ENCODE measurements around the gene VPS37B. TPM values are rescaled to one million over a fixed set of nuclear protein-coding genes. Genes with fewer than 3 reads are reported as not detected.

The VPS37B gene
- polyA plus RNA-seq, 1 of the 3 experiments (the other 2 are of a cell fraction): 41.1 TPM

DNA sequence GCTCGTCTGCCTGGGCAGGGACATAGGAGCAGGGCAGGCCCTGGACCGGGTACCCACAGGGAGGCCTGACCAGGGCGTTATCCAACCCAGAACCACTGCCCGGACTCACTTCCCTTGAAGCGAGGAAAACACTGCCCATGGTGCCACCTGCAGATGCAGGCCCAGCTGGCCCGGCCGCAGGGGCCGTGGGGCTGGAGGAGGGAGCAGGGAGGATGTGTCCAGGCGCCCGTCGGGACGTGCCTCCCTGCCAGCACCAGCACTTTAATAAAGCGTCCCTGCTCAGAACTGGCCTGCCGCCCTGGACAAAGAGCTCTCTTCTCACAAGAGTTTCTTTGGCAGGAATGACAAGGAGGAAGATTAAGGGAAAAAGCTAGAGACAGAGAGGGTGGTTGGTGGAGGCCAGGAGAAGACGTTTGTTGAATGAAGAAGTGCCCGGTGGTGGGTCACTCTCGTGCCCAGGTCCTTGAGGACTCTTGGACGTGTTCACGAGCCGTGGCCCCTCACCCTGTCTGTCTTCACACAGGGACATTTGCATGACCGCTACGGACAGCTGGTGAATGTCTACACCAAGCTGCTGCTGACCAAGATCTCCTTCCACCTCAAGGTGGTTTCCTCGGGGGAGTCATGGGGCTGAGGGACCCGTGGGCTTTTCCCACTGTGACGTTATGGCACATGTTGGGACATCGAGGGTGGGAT lies 46.4 kb downstream of the VPS37B start:
- no peaks in the 10 kb centered on the region for H3K9me2 ChIP-seq
- 91% methylated on average over 21 of the region's 26 CpGs for WGBS (ENCODE audit: low lambda C conversion rate)
- H3K4me3 ChIP-seq (ENCODE audit: low read depth in 2 of 2, low read length in 1 of 2): no peak overlapping the region
- no peaks in the 10 kb centered on the region for H3K36me3 ChIP-seq (replicated peaks in 1 of 2; ENCODE audit: control insufficient read depth in 1 of 2, insufficient read depth in 2 of 2, low read length in 1 of 2)
- H3K9me3 ChIP-seq: no peaks in the 10 kb centered on the region
- H3K4me2 ChIP-seq: no peak overlapping the region
- no peak overlapping the region for H2AFZ ChIP-seq (ENCODE audit: low read depth)
- H3K79me2 ChIP-seq (ENCODE audit: insufficient read depth): no peaks in the 10 kb centered on the region
- no peak overlapping the region for H3K9ac ChIP-seq
- H3K4me1 ChIP-seq (ENCODE audit: control insufficient read depth in 1 of 2, insufficient read depth in 2 of 2, low read depth in 1 of 2, low read length in 1 of 2): peaks cover 10 to 41% of the 10 kb centered on the region in 2 experiments; a peak in 2 of 4 replicates
- H3F3A ChIP-seq (replicated peaks; ENCODE audit: insufficient read depth): peaks cover 9% of the 10 kb centered on the region
- H3K27me3 ChIP-seq (ENCODE audit: insufficient read depth): no peaks in the 10 kb centered on the region
- H3K27ac ChIP-seq (ENCODE audit: low read depth in 2 of 2, low read length in 1 of 2): no peak overlapping the region; a peak in 1 of 4 replicates
- POLR2A ChIA-PET: interaction anchor here (0.5 kb wide), 1 partner anchor 680 kb away, joined by 5 read pairs; no protein-coding TSS in a partner anchor
- no peaks in the 10 kb centered on the region for H4K20me1 ChIP-seq (ENCODE audit: insufficient read depth)
- CTCF ChIA-PET: interaction anchor here (1.8 to 6.5 kb wide), 2 partner anchors 11 to 103 kb away, joined by 5 to 45 read pairs; no protein-coding TSS in a partner anchor
- DNase-seq: no peak
- TF ChIP-seq JUND (IDR thresholded peaks at IDR 0.05): no peak
- no peak for TF ChIP-seq RCOR1 (IDR thresholded peaks at IDR 0.05; ENCODE audit: low read length)
- TF ChIP-seq RFX5 (IDR thresholded peaks at IDR 0.05; ENCODE audit: low read length): no peak
- TF ChIP-seq FOXM1 (IDR thresholded peaks at IDR 0.05; ENCODE audit: low read depth): no peak
- no peak for TF ChIP-seq MAX (IDR thresholded peaks at IDR 0.05; ENCODE audit: low read depth)
- no peak for TF ChIP-seq EP300 (IDR thresholded peaks at IDR 0.05; ENCODE audit: borderline replicate concordance in 1 of 2, low read depth in 1 of 2, low read length in 1 of 2)
- no peak for TF ChIP-seq NRF1 (IDR thresholded peaks at IDR 0.05; ENCODE audit: low read depth, low read length)
- TF ChIP-seq, protein P1, sequence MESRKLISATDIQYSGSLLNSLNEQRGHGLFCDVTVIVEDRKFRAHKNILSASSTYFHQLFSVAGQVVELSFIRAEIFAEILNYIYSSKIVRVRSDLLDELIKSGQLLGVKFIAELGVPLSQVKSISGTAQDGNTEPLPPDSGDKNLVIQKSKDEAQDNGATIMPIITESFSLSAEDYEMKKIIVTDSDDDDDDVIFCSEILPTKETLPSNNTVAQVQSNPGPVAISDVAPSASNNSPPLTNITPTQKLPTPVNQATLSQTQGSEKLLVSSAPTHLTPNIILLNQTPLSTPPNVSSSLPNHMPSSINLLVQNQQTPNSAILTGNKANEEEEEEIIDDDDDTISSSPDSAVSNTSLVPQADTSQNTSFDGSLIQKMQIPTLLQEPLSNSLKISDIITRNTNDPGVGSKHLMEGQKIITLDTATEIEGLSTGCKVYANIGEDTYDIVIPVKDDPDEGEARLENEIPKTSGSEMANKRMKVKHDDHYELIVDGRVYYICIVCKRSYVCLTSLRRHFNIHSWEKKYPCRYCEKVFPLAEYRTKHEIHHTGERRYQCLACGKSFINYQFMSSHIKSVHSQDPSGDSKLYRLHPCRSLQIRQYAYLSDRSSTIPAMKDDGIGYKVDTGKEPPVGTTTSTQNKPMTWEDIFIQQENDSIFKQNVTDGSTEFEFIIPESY (IDR thresholded peaks at IDR 0.05; ENCODE audit: borderline replicate concordance, low read depth): no peak
- TF ChIP-seq SIN3A (IDR thresholded peaks at IDR 0.05; ENCODE audit: borderline replicate concordance, low read depth, low read length): no peak
- no peak for TF ChIP-seq SMC3 (IDR thresholded peaks at IDR 0.05; ENCODE audit: low read depth, low read length)
- TF ChIP-seq, protein P2, sequence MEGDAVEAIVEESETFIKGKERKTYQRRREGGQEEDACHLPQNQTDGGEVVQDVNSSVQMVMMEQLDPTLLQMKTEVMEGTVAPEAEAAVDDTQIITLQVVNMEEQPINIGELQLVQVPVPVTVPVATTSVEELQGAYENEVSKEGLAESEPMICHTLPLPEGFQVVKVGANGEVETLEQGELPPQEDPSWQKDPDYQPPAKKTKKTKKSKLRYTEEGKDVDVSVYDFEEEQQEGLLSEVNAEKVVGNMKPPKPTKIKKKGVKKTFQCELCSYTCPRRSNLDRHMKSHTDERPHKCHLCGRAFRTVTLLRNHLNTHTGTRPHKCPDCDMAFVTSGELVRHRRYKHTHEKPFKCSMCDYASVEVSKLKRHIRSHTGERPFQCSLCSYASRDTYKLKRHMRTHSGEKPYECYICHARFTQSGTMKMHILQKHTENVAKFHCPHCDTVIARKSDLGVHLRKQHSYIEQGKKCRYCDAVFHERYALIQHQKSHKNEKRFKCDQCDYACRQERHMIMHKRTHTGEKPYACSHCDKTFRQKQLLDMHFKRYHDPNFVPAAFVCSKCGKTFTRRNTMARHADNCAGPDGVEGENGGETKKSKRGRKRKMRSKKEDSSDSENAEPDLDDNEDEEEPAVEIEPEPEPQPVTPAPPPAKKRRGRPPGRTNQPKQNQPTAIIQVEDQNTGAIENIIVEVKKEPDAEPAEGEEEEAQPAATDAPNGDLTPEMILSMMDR (IDR thresholded peaks at IDR 0.05): no peak
- TF ChIP-seq NFIC (IDR thresholded peaks at IDR 0.05; ENCODE audit: borderline replicate concordance): no peak
- TF ChIP-seq MXI1 (IDR thresholded peaks at IDR 0.05; ENCODE audit: low read depth, low read length): no peak
- no peak for TF ChIP-seq GABPA (IDR thresholded peaks at IDR 0.05; ENCODE audit: low read depth)
- TF ChIP-seq RAD21 (IDR thresholded peaks at IDR 0.05; ENCODE audit: low read length): no peak
- no peak for TF ChIP-seq FOXJ3 (CRISPR knock-in tag; IDR thresholded peaks at IDR 0.05)
- TF ChIP-seq USF2 (IDR thresholded peaks at IDR 0.05; ENCODE audit: borderline replicate concordance, low read depth, low read length): no peak
- TF ChIP-seq POLR2AphosphoS5 (IDR thresholded peaks at IDR 0.05; ENCODE audit: low read depth, low read length): no peak
- no peak for TF ChIP-seq RXRA (IDR thresholded peaks at IDR 0.05; ENCODE audit: borderline replicate concordance, low read depth)
- TF ChIP-seq TAF1 (IDR thresholded peaks at IDR 0.05; ENCODE audit: borderline replicate concordance, low read depth, low read length): no peak

Data from SK-N-SH (cell line).